Measurements from ENCODE around the gene LRMDA. TPM values are rescaled to one million over a fixed set of nuclear protein-coding genes. Genes with fewer than 3 reads are reported as not detected.
"Not testable (repeated sequence)": the region's sequence is repeated elsewhere in the genome, so short reads cannot be mapped to it uniquely, and the experiment has no call there.

LRMDA gene

GRCh38 chr10:76583711-76584161 is 1152.3 kb downstream of the LRMDA start:
- Histone ChIP-seq H3K23ac (ENCODE audit: low read length) (no peak overlapping the region), H3K4me1 (ENCODE audit: control insufficient read depth, low read depth, low read length) (no peaks in the 10 kb centered on the region), H3K4me2 (ENCODE audit: low read length) (no peak overlapping the region), H3K4me3 (ENCODE audit: low read length) (no peak overlapping the region), H3K27me3 (ENCODE audit: insufficient read depth, low read length, poor library complexity) (no peaks in the 10 kb centered on the region), H2BK120ac (ENCODE audit: low read depth, low read length) (no peak overlapping the region), H4K8ac (ENCODE audit: low read depth, low read length) (no peak overlapping the region), H3K4ac (ENCODE audit: low read depth, low read length) (no peak overlapping the region), H3K79me1 (ENCODE audit: low read length) (no peaks in the 10 kb centered on the region), H3K18ac (ENCODE audit: low read length) (no peak overlapping the region), H3K79me2 (ENCODE audit: control insufficient read depth, insufficient read depth, low read length) (no peaks in the 10 kb centered on the region), H4K5ac (ENCODE audit: low read length) (no peak overlapping the region), H3K27ac (ENCODE audit: low read depth, low read length) (no peak overlapping the region), H2AK5ac (ENCODE audit: low read length) (no peak overlapping the region), H2BK15ac (replicated peaks; ENCODE audit: low read depth) (no peak overlapping the region), H3K36me3 (ENCODE audit: control insufficient read depth, insufficient read depth, low read length) (no peaks in the 10 kb centered on the region), H2BK5ac (ENCODE audit: low read length) (no peak overlapping the region), H3K56ac (ENCODE audit: low read length) (no peak overlapping the region), H3K9ac (ENCODE audit: low read length) (no peak overlapping the region)
- peak; percentile 86 for DNase-seq
- WGBS (ENCODE audit: extremely low coverage, insufficient coverage, low lambda C conversion rate), result no CpG with 5 or more reads among the region's 3 CpGs

- H3K4me1 ChIP-seq (ENCODE audit: control insufficient read depth, low read depth, low read length); H2BK5ac ChIP-seq (ENCODE audit: low read length); H3K79me2 ChIP-seq (ENCODE audit: control insufficient read depth, insufficient read depth, low read length); H4K5ac ChIP-seq (ENCODE audit: low read length); H4K8ac ChIP-seq (ENCODE audit: low read depth, low read length); H3K27ac ChIP-seq (ENCODE audit: low read depth, low read length); H3K9ac ChIP-seq (ENCODE audit: low read length); H2AK5ac ChIP-seq (ENCODE audit: low read length); H3K36me3 ChIP-seq (ENCODE audit: control insufficient read depth, insufficient read depth, low read length); H3K79me1 ChIP-seq (ENCODE audit: low read length); H3K4me3 ChIP-seq (ENCODE audit: low read length); H3K4me2 ChIP-seq (ENCODE audit: low read length); H3K27me3 ChIP-seq (ENCODE audit: insufficient read depth, low read length, poor library complexity); H2BK15ac ChIP-seq (replicated peaks; ENCODE audit: low read depth); DNase-seq; H3K4ac ChIP-seq (ENCODE audit: low read depth, low read length); H3K56ac ChIP-seq (ENCODE audit: low read length); H3K18ac ChIP-seq (ENCODE audit: low read length); H3K23ac ChIP-seq (ENCODE audit: low read length); H2BK120ac ChIP-seq (ENCODE audit: low read depth, low read length): not testable (repeated sequence)
- no CpG with 5 or more reads among the region's 9 CpGs for WGBS (ENCODE audit: extremely low coverage, insufficient coverage, low lambda C conversion rate)
These were observed 1153.0 kb downstream of the LRMDA start for GRCh38 chr10:76584466-76584865.

Small RNA genes within 50 kb of the gene (small RNA-seq; reads per million reads assigned to genes)
- gene MIR606 (ENCODE audit: insufficient read depth) (not detected), gene RN7SL518P (ENCODE audit: insufficient read depth) (not detected), gene RNU6-673P (ENCODE audit: insufficient read depth) (not detected)
